HUES64 (cell line): ENCODE data around the gene SLC39A9.

Experiments used
- H3K27ac ChIP-seq: 2 replicates; pipeline ENCODE4 v1.7.0; 2013; ENCODE audit warnings: low read depth, low read length, inconsistent platforms
- H3K27me3 ChIP-seq: 2 replicates; pipeline ENCODE4 v1.6.1; 2013; ENCODE audit warnings: mild to moderate bottlenecking, low read length; ENCODE audit not compliant: insufficient read depth
- H3K36me3 ChIP-seq: 2 replicates; pipeline ENCODE4 v1.6.1; 2013; ENCODE audit warnings: mild to moderate bottlenecking, low read length; ENCODE audit not compliant: insufficient read depth
- H3K4me1 ChIP-seq: 2 replicates; pipeline ENCODE4 v1.6.1; 2013; ENCODE audit warnings: mild to moderate bottlenecking, low read length, moderate library complexity; ENCODE audit not compliant: insufficient read depth
- H3K4me3 ChIP-seq: 2 replicates; pipeline ENCODE4 v1.5.1; 2013; ENCODE audit warnings: mild to moderate bottlenecking, low read length, moderate library complexity
- H3K9ac ChIP-seq: 2 replicates; pipeline ENCODE4 v1.6.1; 2013; ENCODE audit warnings: mild to moderate bottlenecking, low read depth, low read length
- H3K9me3 ChIP-seq: 2 replicates; pipeline ENCODE4 v1.6.1; 2013; ENCODE audit warnings: low read depth, low read length; ENCODE audit not compliant: insufficient read depth
- WGBS: fragments of 150-250, 120-280 bp; methylation state at CpG from one replicate; pipeline ENCODE4 v1.1.7; 2013; ENCODE audit warnings: missing lambda C conversion rate; 5-methylcytosine and 5-hydroxymethylcytosine counted together

The SLC39A9 gene

GRCh38 chr14:69501423-69501838 lies 102.9 kb downstream of the SLC39A9 start:
- WGBS = 67% methylated on average over 4 of the region's 4 CpGs
- H3K4me1 ChIP-seq = peaks cover 7% of the 10 kb centered on the region; the same call in 1 of the 2 replicates
- H3K9ac ChIP-seq = no peak overlapping the region
- H3K27me3 ChIP-seq = peaks cover 7% of the 10 kb centered on the region
- no peaks in the 10 kb centered on the region for H3K36me3 ChIP-seq
- H3K9me3 ChIP-seq = no peaks in the 10 kb centered on the region
- H3K4me3 ChIP-seq = no peak overlapping the region
- no peak overlapping the region for H3K27ac ChIP-seq

GRCh38 chr14:69504775-69505174 lies 106.3 kb downstream of the SLC39A9 start:
- peaks cover 7% of the 10 kb centered on the region; the same call in 1 of the 2 replicates for H3K4me1 ChIP-seq
- H3K27me3 ChIP-seq = peaks cover 7% of the 10 kb centered on the region
- H3K9me3 ChIP-seq = no peaks in the 10 kb centered on the region
- no peaks in the 10 kb centered on the region for H3K36me3 ChIP-seq
- H3K27ac ChIP-seq = no peak overlapping the region
- 100% methylated on average over 1 of the region's 1 CpG for WGBS
- no peak overlapping the region for H3K9ac ChIP-seq
- no peak overlapping the region for H3K4me3 ChIP-seq

DNA sequence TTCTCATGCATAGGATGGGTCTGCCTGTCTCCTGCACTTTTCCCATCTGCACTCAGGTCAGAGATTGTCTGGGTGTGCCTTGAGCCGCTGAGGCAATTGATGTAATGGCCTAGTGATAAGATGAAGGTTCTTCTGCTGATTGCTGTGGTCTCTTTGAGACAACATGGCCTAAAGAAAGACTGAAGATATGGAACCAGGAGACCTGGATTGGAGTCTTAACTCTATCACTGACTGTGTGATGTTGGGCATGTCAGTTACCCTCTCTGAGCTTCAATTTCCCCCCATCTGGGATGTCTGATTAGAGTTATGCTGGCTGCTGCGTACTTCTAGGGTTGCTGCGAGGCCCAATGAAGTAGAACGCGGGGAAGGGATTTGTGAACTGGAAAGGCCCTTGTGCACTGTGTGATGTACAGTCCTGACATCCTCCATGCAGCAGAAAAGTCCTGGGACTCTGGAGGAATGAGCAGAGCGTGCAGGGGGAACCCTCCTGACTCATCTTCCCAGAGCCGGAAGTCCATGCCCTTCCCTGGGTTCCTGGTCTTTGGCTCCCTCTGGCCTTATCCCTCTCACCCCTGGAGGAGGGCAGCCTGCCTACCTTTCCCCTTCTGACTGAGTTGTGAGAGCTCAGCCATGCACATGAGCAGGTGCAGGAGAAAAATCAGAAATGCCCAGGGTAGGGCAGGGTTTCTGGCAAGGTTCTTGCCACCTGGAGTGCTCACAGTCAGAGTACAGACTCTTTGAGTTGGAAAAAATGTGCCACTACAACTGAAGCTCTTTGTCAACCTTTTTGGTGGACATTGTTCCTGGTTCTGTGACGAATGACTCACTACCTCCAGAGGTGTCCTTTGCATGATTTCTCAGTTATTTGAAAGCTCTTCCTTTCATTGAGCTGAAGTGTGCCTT lies 107.1 kb downstream of the SLC39A9 start:
- 87% methylated on average over 8 of the region's 8 CpGs for WGBS
- no peak overlapping the region for H3K27ac ChIP-seq
- H3K4me3 ChIP-seq = no peak overlapping the region
- no peaks in the 10 kb centered on the region for H3K36me3 ChIP-seq
- H3K27me3 ChIP-seq = peaks cover 7% of the 10 kb centered on the region
- H3K4me1 ChIP-seq = peaks cover 7% of the 10 kb centered on the region; the same call in 1 of the 2 replicates
- H3K9ac ChIP-seq = no peak overlapping the region
- no peaks in the 10 kb centered on the region for H3K9me3 ChIP-seq

GRCh38 chr14:69506241-69506595 lies 107.7 kb downstream of the SLC39A9 start:
- H3K4me1 ChIP-seq = peaks cover 4% of the 10 kb centered on the region; the same call in 1 of the 2 replicates
- H3K9me3 ChIP-seq = no peaks in the 10 kb centered on the region
- H3K9ac ChIP-seq = no peak overlapping the region
- 81% methylated on average over 1 of the region's 1 CpG for WGBS
- H3K36me3 ChIP-seq = no peaks in the 10 kb centered on the region
- H3K27ac ChIP-seq = no peak overlapping the region
- H3K4me3 ChIP-seq = no peak overlapping the region
- H3K27me3 ChIP-seq = peaks cover 7% of the 10 kb centered on the region
